A673 (cell line): ENCODE results near the gene DOCK10.

ENCODE experiments used
- EZH2 ChIP-seq: fragments of 200-600 bp; sonication (generic); IDR thresholded peaks from 2 replicates; pipeline ENCODE4 v1.6.1; 2017; ENCODE audit warnings: borderline replicate concordance, low read depth, mild to moderate bottlenecking, mixed read lengths, antibody characterized with exemption, low read length; ENCODE audit not compliant: poor library complexity, severe bottlenecking
- TF ChIP-seq, protein P1 (sequence below): fragments of 300-800, 200-600 bp; sonication (generic); conservative IDR thresholded peaks from 2 replicates; pipeline ENCODE4 v1.5.1; 2017; ENCODE audit warnings: low read depth, mild to moderate bottlenecking, antibody characterized with exemption, low read length, moderate library complexity, mixed read lengths

- no peak for TF ChIP-seq EZH2
- TF ChIP-seq, protein P1, sequence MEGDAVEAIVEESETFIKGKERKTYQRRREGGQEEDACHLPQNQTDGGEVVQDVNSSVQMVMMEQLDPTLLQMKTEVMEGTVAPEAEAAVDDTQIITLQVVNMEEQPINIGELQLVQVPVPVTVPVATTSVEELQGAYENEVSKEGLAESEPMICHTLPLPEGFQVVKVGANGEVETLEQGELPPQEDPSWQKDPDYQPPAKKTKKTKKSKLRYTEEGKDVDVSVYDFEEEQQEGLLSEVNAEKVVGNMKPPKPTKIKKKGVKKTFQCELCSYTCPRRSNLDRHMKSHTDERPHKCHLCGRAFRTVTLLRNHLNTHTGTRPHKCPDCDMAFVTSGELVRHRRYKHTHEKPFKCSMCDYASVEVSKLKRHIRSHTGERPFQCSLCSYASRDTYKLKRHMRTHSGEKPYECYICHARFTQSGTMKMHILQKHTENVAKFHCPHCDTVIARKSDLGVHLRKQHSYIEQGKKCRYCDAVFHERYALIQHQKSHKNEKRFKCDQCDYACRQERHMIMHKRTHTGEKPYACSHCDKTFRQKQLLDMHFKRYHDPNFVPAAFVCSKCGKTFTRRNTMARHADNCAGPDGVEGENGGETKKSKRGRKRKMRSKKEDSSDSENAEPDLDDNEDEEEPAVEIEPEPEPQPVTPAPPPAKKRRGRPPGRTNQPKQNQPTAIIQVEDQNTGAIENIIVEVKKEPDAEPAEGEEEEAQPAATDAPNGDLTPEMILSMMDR = no peak
These were observed 133.4 kb downstream of the DOCK10 start for GRCh38 chr2:224908818-224909217.
